HEK293T (cell line): ENCODE data around the gene FOXO3.

Source experiments
- CTCF ChIA-PET: fragments of 350-600 bp; formaldehyde crosslinking; extraction: SDS; loops from one replicate; lab custom pipeline; 2021; ENCODE audit warnings: antibody characterized with exemption, inconsistent platforms; lab: Yijun Ruan, JAX
- POLR2A ChIA-PET: fragments of 350-600 bp; formaldehyde crosslinking; extraction: SDS; loops from one replicate; lab custom pipeline; 2020; ENCODE audit warnings: antibody characterized with exemption, inconsistent platforms; lab: Yijun Ruan, JAX
- DNase-seq: peaks from one replicate; pipeline ENCODE4 v3.0.0; 2012; ENCODE audit warnings: mixed read lengths; ENCODE audit errors: extremely low spot score
- ARNT ChIP-seq: fragments of 450-650 bp; IDR thresholded peaks from 2 replicates; pipeline ENCODE4 v1.6.1; 2017; ENCODE audit warnings: mild to moderate bottlenecking
- BHLHE40 ChIP-seq: fragments of 450-650 bp; IDR thresholded peaks from 2 replicates; pipeline ENCODE4 v1.6.1; 2016; ENCODE audit warnings: mild to moderate bottlenecking, moderate library complexity, borderline replicate concordance
- CTBP1 ChIP-seq: fragments of 450-650 bp; IDR thresholded peaks from 2 replicates; pipeline ENCODE4 v1.6.1; 2016; ENCODE audit warnings: borderline replicate concordance
- ELF4 ChIP-seq: fragments of 450-650 bp; IDR thresholded peaks from 2 replicates; pipeline ENCODE4 v1.6.1; 2017; ENCODE audit warnings: antibody characterized with exemption
- FOXA1 ChIP-seq: fragments of 450-650 bp; IDR thresholded peaks from 2 replicates; pipeline ENCODE4 v1.6.1; 2016; ENCODE audit warnings: mild to moderate bottlenecking
- FOXK2 ChIP-seq: fragments of 450-650 bp; IDR thresholded peaks from 2 replicates; pipeline ENCODE4 v1.6.1; 2016; ENCODE audit warnings: mild to moderate bottlenecking
- FOXM1 ChIP-seq: fragments of 450-650 bp; IDR thresholded peaks from 2 replicates; pipeline ENCODE4 v1.6.1; 2017; ENCODE audit warnings: mild to moderate bottlenecking, borderline replicate concordance
- HDGF ChIP-seq: fragments of 450-650 bp; IDR thresholded peaks from 2 replicates; pipeline ENCODE4 v1.6.1; 2017; ENCODE audit warnings: antibody characterized with exemption, borderline replicate concordance
- L3MBTL2 ChIP-seq: fragments of 450-650 bp; conservative IDR thresholded peaks from 2 replicates; pipeline ENCODE4 v1.6.1; 2016; ENCODE audit warnings: mild to moderate bottlenecking
- LEF1 ChIP-seq: fragments of 450-650 bp; IDR thresholded peaks from 2 replicates; pipeline ENCODE4 v1.6.1; 2017; ENCODE audit warnings: mild to moderate bottlenecking, borderline replicate concordance
- NFRKB ChIP-seq: fragments of 450-650 bp; IDR thresholded peaks from 2 replicates; pipeline ENCODE4 v1.6.1; 2016; ENCODE audit warnings: mild to moderate bottlenecking, moderate library complexity
- PKNOX1 ChIP-seq: fragments of 450-650 bp; IDR thresholded peaks from 2 replicates; pipeline ENCODE4 v1.6.1; 2016
- SP1 ChIP-seq: fragments of 450-650 bp; IDR thresholded peaks from 2 replicates; pipeline ENCODE4 v1.6.1; 2017
- SUZ12 ChIP-seq: fragments of 450-650 bp; IDR thresholded peaks from 2 replicates; pipeline ENCODE4 v1.6.1; 2016; ENCODE audit warnings: mild to moderate bottlenecking
- TARDBP ChIP-seq: fragments of 450-650 bp; IDR thresholded peaks from 2 replicates; pipeline ENCODE4 v1.6.1; 2016
- ZNF384 ChIP-seq: fragments of 450-650 bp; IDR thresholded peaks from 2 replicates; pipeline ENCODE4 v1.6.1; 2016

Gene FOXO3

DNA sequence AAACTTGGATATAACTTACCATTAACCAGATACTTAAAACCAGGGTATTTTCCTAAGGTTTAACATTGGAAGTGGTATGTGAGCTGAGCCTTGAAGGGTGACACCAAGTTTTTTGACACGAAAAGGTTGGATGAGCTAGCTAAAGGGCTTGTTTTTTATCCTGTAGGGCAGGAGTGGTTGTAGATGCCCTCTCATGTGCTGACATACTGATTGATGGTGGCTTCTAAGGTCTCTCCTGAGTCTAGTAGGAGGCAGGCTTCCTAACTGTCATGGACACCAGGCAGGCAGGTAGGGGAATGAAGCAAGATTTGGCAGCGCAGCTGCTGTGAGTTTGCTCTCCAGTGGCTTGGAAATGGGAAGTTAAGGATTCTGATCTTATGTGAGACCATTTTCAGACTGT, 66.1 kb downstream of the FOXO3 start:
- POLR2A ChIA-PET: no interaction called here
- no peak for TF ChIP-seq FOXK2
- 0 out of 2 replicates have a peak, but pooled peaks have one; percentile 12 for TF ChIP-seq PKNOX1
- CTCF ChIA-PET: interaction anchor here (1.1 kb wide), 1 partner anchor 13 kb away, joined by 4 read pairs; no protein-coding TSS in a partner anchor
- no peak for DNase-seq

GRCh38 chr6:108627692-108628550, 67.2 kb downstream of the FOXO3 start:
- POLR2A ChIA-PET: no interaction called here
- TF ChIP-seq FOXA1 (no peak), ELF4 (no peak), PKNOX1 (no peak), NFRKB (no peak), FOXK2 (no peak), BHLHE40 (no peak), CTBP1 (no peak), ZNF384 (no peak)
- CTCF ChIA-PET: interaction anchor here (1.1 kb wide), 1 partner anchor 11 kb away, joined by 4 read pairs; no protein-coding TSS in a partner anchor
- DNase-seq: no peak

- no peak for DNase-seq
- no peak for TF ChIP-seq SUZ12
- TF ChIP-seq FOXK2: no peak
- no peak for TF ChIP-seq FOXM1
- TF ChIP-seq ELF4: no peak
- TF ChIP-seq HDGF: no peak
- TF ChIP-seq PKNOX1: no peak
- no peak for TF ChIP-seq ARNT
- TF ChIP-seq L3MBTL2: no peak
- TF ChIP-seq NFRKB: no peak
- no peak for TF ChIP-seq FOXA1
- no peak for TF ChIP-seq LEF1
- CTCF ChIA-PET: no interaction called here
- POLR2A ChIA-PET: no interaction called here
Measured at GRCh38 chr6:108630050-108630714, 69.5 kb downstream of the FOXO3 start.

DNA sequence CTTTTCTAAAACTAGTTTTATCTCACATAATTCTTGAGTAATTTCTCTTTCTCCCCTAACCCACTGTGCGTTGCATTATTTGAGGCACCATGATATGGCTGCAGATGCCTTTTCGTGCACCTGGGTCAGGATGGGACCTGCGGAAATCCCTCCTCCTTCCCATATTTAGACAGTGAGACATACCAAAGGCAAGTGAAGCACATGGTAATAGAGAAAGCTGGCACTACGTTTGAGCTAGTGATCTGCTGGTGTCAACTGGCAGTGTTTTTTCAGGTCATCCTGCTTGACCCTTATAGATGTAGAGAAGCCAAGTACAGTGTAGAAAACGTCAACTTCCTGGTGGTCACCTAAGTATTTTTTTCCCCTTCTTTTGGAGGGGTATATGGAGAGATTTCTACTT, 71.7 kb downstream of the FOXO3 start:
- no peak for DNase-seq
- ChIA-PET CTCF (no interaction called here), POLR2A (no interaction called here)
- TF ChIP-seq SP1 (no peak), BHLHE40 (no peak), ELF4 (no peak), L3MBTL2 (no peak), FOXA1 (no peak), ZNF384 (no peak), NFRKB (no peak), FOXK2 (no peak), ARNT (no peak), FOXM1 (no peak), PKNOX1 (no peak), TARDBP (no peak), HDGF (no peak), CTBP1 (no peak), LEF1 (no peak), SUZ12 (no peak)

GRCh38 chr6:108633436-108633835, 72.7 kb downstream of the FOXO3 start:
- POLR2A ChIA-PET: no interaction called here
- no peak for TF ChIP-seq SUZ12
- no peak for TF ChIP-seq LEF1
- no peak for TF ChIP-seq BHLHE40
- TF ChIP-seq L3MBTL2: no peak
- no peak for TF ChIP-seq FOXK2
- no peak for TF ChIP-seq SP1
- TF ChIP-seq FOXM1: no peak
- no peak for TF ChIP-seq PKNOX1
- no peak for TF ChIP-seq ARNT
- no peak for DNase-seq
- CTCF ChIA-PET: no interaction called here
